Left colon (tissue), 2 donors: ENCODE measurements around the gene ANAPC16. TPM values are rescaled to one million over a fixed set of nuclear protein-coding genes. Genes with fewer than 3 reads are reported as not detected.
"Not testable (repeated sequence)": the region's sequence is repeated elsewhere in the genome, so short reads cannot be mapped to it uniquely, and the experiment has no call there.

Experiments used
- ATAC-seq: fragments of 200-7000 bp; cut with Tn5 transposase; one replicate; pipeline ENCODE4 v1.9.1; 2020; ENCODE audit warnings: mild to moderate bottlenecking, moderate library complexity
- DNase-seq, 2 donors: peaks; one replicate each; pipeline ENCODE4 v3.0.0-alpha.2; 2020
- intact Hi-C, 2 donors: fragments of 100-400 bp; cut with DNase I in 1 of 2; cut with micrococcal nuclease in 1 of 2; formaldehyde crosslinking; loops; one replicate each; pipeline versions ENCODE4 v1.11.2 to v1.14.0; 2022; cut with DNase I, micrococcal nuclease
- total RNA-seq, 2 donors: library from RNA; stranded (reverse); fragmentation: NEBNext Ultra II Directional; extraction: Animal tissue kit (Norgen Biotek cat#: 25700); gene quantifications; one replicate each; pipeline ENCODE4 v1.2.1, GENCODE V29; 2021
- donor health status: DM: no; HTN: no; CAD: no.
- donor health status: DM: yes; HTN: yes; CAD: no.

ANAPC16 gene
- total RNA-seq, 2 donors from 2014 or later, result 75.6 to 83.8 TPM

GRCh38 chr10:72272689-72273409 lies 57.0 kb downstream of the ANAPC16 start:
- DNase-seq (peak; percentile 89 to 92), ATAC-seq (peak; percentile 48)
- intact Hi-C loops, result loop anchor here in 1 of 2 donors (10.0 kb wide), 1 partner anchor 62 kb away; no protein-coding TSS in a partner anchor

GRCh38 chr10:72273410-72274212 lies 57.8 kb downstream of the ANAPC16 start, which contains the start of gene DDIT4:
DDIT4 (plus strand) TSS chr10:72273924; CDS start chr10:72274217, 293 bp downstream.
- intact Hi-C loops, result loop anchor here in 1 of 2 donors (10.0 kb wide), 1 partner anchor 61 kb away; no protein-coding TSS in a partner anchor
- ATAC-seq (peak; percentile 77), DNase-seq (peak; percentile 99 to 100)

GRCh38 chr10:72274213-72274729 lies 58.5 kb downstream of the ANAPC16 start:
- intact Hi-C loops, result loop anchor here in 1 of 2 donors (10.0 kb wide), 1 partner anchor 61 kb away; no protein-coding TSS in a partner anchor
- peak in 1 of 2 donors; percentile 63 for DNase-seq
- peak; percentile 1 for ATAC-seq

- peak; percentile 35 for ATAC-seq
- intact Hi-C loops, result loop anchor here in 1 of 2 donors (10.0 kb wide), 1 partner anchor 60 kb away; no protein-coding TSS in a partner anchor
- DNase-seq, result peak; percentile 78 to 90
Measured at GRCh38 chr10:72274730-72275350, 59.0 kb downstream of the ANAPC16 start.

- ATAC-seq (no peak), DNase-seq (peak in 1 of 2 donors; percentile 56)
- intact Hi-C loops, result loop anchor here in 1 of 2 donors (10.0 kb wide), 1 partner anchor 59 kb away; no protein-coding TSS in a partner anchor
Measured at GRCh38 chr10:72275351-72276012, 59.7 kb downstream of the ANAPC16 start.

- intact Hi-C loops, result loop anchor here in 1 of 2 donors (10.0 kb wide), 1 partner anchor 59 kb away; no protein-coding TSS in a partner anchor
- DNase-seq, result peak; percentile 68 to 83
- peak; percentile 6 for ATAC-seq
Measured at GRCh38 chr10:72276013-72276387, 60.2 kb downstream of the ANAPC16 start.

GRCh38 chr10:72276421-72277339 lies 60.9 kb downstream of the ANAPC16 start:
- ATAC-seq (no peak), DNase-seq (peak; percentile 53 to 63)
- intact Hi-C loops, result loop anchor here in 1 of 2 donors (10.0 kb wide), 1 partner anchor 58 kb away; no protein-coding TSS in a partner anchor

- no peak for DNase-seq
- no peak for ATAC-seq
- intact Hi-C loops, result loop anchor here in 1 of 2 donors (10.0 kb wide), 1 partner anchor 57 kb away; no protein-coding TSS in a partner anchor
Measured at GRCh38 chr10:72277340-72277995, 61.7 kb downstream of the ANAPC16 start.

GRCh38 chr10:72277996-72278667 lies 62.3 kb downstream of the ANAPC16 start:
- ATAC-seq, result peak; percentile 22
- no peak for DNase-seq
- intact Hi-C loops, result loop anchor here in 1 of 2 donors (10.0 kb wide), 1 partner anchor 57 kb away; no protein-coding TSS in a partner anchor

GRCh38 chr10:72278668-72279393 lies 63.0 kb downstream of the ANAPC16 start:
- DNase-seq (no peak), ATAC-seq (no peak)
- intact Hi-C loops, result loop anchor here in 1 of 2 donors (10.0 kb wide), 1 partner anchor 56 kb away; no protein-coding TSS in a partner anchor

- intact Hi-C loops, result loop anchor here in 1 of 2 donors (10.0 kb wide), 1 partner anchor 55 kb away; no protein-coding TSS in a partner anchor
- ATAC-seq, DNase-seq: not testable (repeated sequence)
Measured at GRCh38 chr10:72279587-72279986, 63.8 kb downstream of the ANAPC16 start.

GRCh38 chr10:72283131-72283530 lies 67.3 kb downstream of the ANAPC16 start:
- intact Hi-C loops, result no loop called here
- DNase-seq (no peak), ATAC-seq (no peak)
